ENCODE results near the gene CPN1. TPM values are rescaled to one million over a fixed set of nuclear protein-coding genes. Genes with fewer than 3 reads are reported as not detected.

Gene CPN1
- total and polyA plus RNA-seq, 2 of the 8 experiments (the other 6 are each of a cell fraction or from before 2014, with no cell fraction given) = 0.15 to 0.20 TPM

GRCh38 chr10:100020886-100021253, 60.8 kb downstream of the CPN1 start:
- no peak for FAIRE-seq
- 0 out of 2 replicates have a peak overlapping the region, but pooled peaks have one; percentile 66 for H2AFZ ChIP-seq (ENCODE audit: low read length)

More at GRCh38 chr10:100020886-100021253, 60.8 kb downstream of the CPN1 start:
- no peak overlapping the region for H4K5ac ChIP-seq (ENCODE audit: insufficient read length, low read depth, low read length)
- no peak overlapping the region for H3K9ac ChIP-seq (replicated peaks in 1 of 4; ENCODE audit: extremely low read depth in 1 of 4, low read depth in 3 of 4, low read length in 3 of 4)
- no peaks in the 10 kb centered on the region for H3K36me3 ChIP-seq (ENCODE audit: control insufficient read depth in 2 of 4, insufficient read depth in 4 of 4, low read length in 3 of 4)
- H4K91ac ChIP-seq (replicated peaks; ENCODE audit: insufficient read length, low read length) = no peak overlapping the region
- H2BK15ac ChIP-seq (ENCODE audit: low read length) = no peak overlapping the region
- no peak overlapping the region for H2AK5ac ChIP-seq (ENCODE audit: low read depth, low read length)
- H2BK120ac ChIP-seq (replicated peaks; ENCODE audit: low read depth, low read length) = no peak overlapping the region
- H2BK20ac ChIP-seq (ENCODE audit: low read length) = no peak overlapping the region
- H3K4me3 ChIP-seq (ENCODE audit: extremely low read depth in 1 of 4, insufficient read depth in 2 of 4, low read depth in 3 of 4, low read length in 4 of 4) = no peak overlapping the region
- no peak overlapping the region for H2BK5ac ChIP-seq (ENCODE audit: low read depth, low read length)
- no peak overlapping the region for H3K14ac ChIP-seq (ENCODE audit: insufficient read length)
- H4K8ac ChIP-seq (ENCODE audit: extremely low read depth, insufficient read depth, low read length) = no peak overlapping the region
- H3K4me2 ChIP-seq (ENCODE audit: insufficient read depth in 1 of 2, low read depth in 2 of 2, low read length in 2 of 2) = no peak overlapping the region
- ChIA-PET CTCF (ENCODE audit: partially characterized antibody) (interaction anchor here (0.9 to 6.0 kb wide), 10 partner anchors 9 to 124 kb away, joined by 3 to 33 read pairs (median 5); partner anchors contain the start of gene DNMBP), POLR2A (ENCODE audit: partially characterized antibody) (interaction anchor here (0.8 to 1.8 kb wide), 2 partner anchors 11 to 107 kb away, joined by 4 to 8 read pairs; partner anchors contain the start of gene DNMBP)
- H3K23me2 ChIP-seq (ENCODE audit: low read depth, low read length) = no peaks in the 10 kb centered on the region
- no peak overlapping the region for H2BK12ac ChIP-seq (ENCODE audit: low read depth, low read length)
- H4K20me1 ChIP-seq (replicated peaks in 1 of 2; ENCODE audit: control insufficient read depth in 1 of 2, insufficient read depth in 2 of 2, low read length in 2 of 2) = no peaks in the 10 kb centered on the region
- no peak overlapping the region for H3K27ac ChIP-seq (ENCODE audit: low read depth, low read length)
- no peaks in the 10 kb centered on the region for H3K27me3 ChIP-seq (replicated peaks in 1 of 4; ENCODE audit: control insufficient read depth in 3 of 4, extremely low read depth in 1 of 4, insufficient read depth in 3 of 4, low read length in 3 of 4)
- H3K23ac ChIP-seq (ENCODE audit: insufficient read length) = no peak overlapping the region
- TF ChIP-seq, protein P1, sequence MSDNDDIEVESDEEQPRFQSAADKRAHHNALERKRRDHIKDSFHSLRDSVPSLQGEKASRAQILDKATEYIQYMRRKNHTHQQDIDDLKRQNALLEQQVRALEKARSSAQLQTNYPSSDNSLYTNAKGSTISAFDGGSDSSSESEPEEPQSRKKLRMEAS (IDR thresholded peaks at IDR 0.05) = 0 out of 2 replicates have a peak, but pooled peaks have one; percentile 23
- TF ChIP-seq RBBP5 (IDR thresholded peaks at IDR 0.05; ENCODE audit: borderline replicate concordance, low read depth, low read length) = no peak
- no peak for TF ChIP-seq EZH2 (IDR thresholded peaks at IDR 0.05; ENCODE audit: low read depth, low read length, severe bottlenecking)
- TF ChIP-seq SP2 (IDR thresholded peaks at IDR 0.05; ENCODE audit: low read length) = no peak
- no peak for TF ChIP-seq CTBP2 (IDR thresholded peaks at IDR 0.05; ENCODE audit: borderline replicate concordance, insufficient read depth, insufficient read length, low read length)
- no peak for TF ChIP-seq YY1 (IDR thresholded peaks at IDR 0.05; ENCODE audit: low read depth, low read length)
- no peaks in the 10 kb centered on the region for H3K79me1 ChIP-seq (ENCODE audit: low read depth, low read length)
- H3K4me1 ChIP-seq (replicated peaks in 1 of 4; ENCODE audit: control insufficient read depth in 3 of 4, insufficient read depth in 4 of 4, low read length in 3 of 4) = peaks cover 0 to 7% (median 1%) of the 10 kb centered on the region in 4 experiments; a peak in 5 of 7 replicates
- no peak overlapping the region for H3K18ac ChIP-seq (ENCODE audit: extremely low read depth, low read length)
- no peaks in the 10 kb centered on the region for H3K79me2 ChIP-seq (ENCODE audit: control insufficient read depth in 1 of 2, insufficient read depth in 2 of 2, low read length in 2 of 2)
- WGBS, 2 experiments (ENCODE audit: extremely low coverage in 1 of 2, insufficient coverage in 1 of 2, insufficient read length in 1 of 2, insufficient replicate concordance in 2 of 2, low coverage in 1 of 2, low lambda C conversion rate in 2 of 2, missing lambda C conversion rate in 1 of 2) = 85% methylated on average over 7 of the region's 11 CpGs; no CpG with 5 or more reads in 1 of the 2 experiments
- no peak overlapping the region for H3K4ac ChIP-seq (replicated peaks; ENCODE audit: insufficient read length, low read depth, low read length)
- H3K56ac ChIP-seq (replicated peaks; ENCODE audit: insufficient read length, low read depth, low read length) = no peak overlapping the region
- no peaks in the 10 kb centered on the region for H3K9me3 ChIP-seq (ENCODE audit: insufficient read depth in 2 of 2, low read depth in 1 of 2, low read length in 1 of 2)
- no peak for DNase-seq (ENCODE audit: low read depth in 1 of 2, low spot score in 2 of 2)
